Left hindlimb (tissue), 1 donor: Measurements from ENCODE around the gene CABP1.

ENCODE experiments used
- DNase-seq: peaks from one replicate; pipeline ENCODE4 v3.0.0-alpha.2; 2018

The CABP1 gene

DNA sequence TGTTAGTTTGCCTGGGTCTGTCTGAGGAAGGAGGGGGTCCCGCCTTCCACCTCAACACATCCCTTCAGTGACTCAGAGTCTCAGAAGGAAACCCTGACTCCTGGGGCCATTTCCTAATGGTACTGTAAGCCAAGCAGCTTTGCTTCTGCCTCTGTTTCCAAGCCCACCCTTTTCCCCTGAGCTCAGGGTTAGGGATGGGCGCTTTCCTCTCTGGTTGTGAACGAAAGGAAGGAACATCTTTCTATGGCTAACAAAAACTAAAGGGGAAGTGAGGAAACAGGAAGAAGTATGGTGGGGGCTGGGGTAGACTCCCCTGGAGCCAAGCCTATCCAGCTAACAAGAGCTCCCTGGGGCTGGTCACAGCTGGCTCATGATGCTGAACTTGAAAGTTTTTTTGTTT, 58.2 kb downstream of the CABP1 start:
- DNase-seq, result no peak

DNA sequence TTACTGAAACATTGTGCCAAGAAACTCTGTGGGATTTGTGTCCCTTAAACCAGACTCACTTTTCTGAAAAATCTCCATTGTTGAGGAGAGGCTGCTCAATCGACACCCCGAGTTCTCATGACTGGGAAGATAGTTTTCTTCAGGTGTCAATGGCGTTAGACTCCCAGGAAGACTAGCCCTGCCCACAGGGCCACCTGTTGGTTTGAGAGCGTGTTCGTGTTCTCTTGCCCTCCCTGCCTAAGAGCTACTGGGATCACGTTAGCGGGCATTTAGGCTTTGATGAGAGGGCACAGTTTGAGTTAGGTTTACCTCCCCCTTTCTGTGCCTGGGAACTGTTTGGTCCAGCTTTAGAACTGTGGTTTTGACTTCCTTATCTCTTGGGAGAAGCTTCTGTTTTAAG, 59.1 kb downstream of the CABP1 start:
- DNase-seq, result no peak

DNA sequence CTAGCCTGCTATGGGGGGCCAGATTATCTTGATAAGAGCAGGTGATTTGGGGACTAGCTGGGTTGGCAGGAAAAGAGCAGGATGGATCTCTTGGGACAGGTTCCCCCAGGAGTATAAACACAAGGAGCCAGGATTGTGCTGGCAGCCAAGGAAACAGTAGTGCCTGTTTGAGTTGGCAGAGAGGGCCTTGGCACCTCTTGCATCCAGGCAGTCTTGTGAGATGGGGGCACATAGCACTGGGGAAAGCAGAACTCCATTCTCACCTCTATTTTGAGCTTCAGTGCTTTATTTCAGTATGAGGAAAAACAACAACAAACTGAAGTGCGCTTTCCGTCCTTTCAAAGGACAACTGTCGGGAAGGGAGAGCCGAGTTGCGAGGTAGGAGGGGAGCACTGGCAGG, 60.5 kb downstream of the CABP1 start:
- DNase-seq, result no peak

DNA sequence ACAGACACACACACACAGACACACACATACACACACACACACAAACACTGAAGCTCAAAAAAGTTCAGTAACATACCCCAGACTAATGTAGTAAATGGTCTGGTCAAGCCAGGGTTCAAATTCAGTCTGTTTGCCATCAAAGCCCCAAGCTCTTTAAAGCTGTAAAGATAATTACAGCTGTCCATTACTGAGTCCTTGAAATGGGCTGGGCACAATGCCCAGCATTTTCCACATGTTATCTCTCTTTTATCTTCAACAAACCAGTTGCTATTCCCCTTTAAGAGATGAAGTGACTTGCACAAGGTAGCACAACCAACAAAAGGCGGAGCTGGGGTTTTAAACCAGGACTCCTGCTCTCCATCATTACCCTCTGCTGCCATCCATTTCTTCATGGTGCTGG, 62.2 kb downstream of the CABP1 start:
- no peak for DNase-seq

DNA sequence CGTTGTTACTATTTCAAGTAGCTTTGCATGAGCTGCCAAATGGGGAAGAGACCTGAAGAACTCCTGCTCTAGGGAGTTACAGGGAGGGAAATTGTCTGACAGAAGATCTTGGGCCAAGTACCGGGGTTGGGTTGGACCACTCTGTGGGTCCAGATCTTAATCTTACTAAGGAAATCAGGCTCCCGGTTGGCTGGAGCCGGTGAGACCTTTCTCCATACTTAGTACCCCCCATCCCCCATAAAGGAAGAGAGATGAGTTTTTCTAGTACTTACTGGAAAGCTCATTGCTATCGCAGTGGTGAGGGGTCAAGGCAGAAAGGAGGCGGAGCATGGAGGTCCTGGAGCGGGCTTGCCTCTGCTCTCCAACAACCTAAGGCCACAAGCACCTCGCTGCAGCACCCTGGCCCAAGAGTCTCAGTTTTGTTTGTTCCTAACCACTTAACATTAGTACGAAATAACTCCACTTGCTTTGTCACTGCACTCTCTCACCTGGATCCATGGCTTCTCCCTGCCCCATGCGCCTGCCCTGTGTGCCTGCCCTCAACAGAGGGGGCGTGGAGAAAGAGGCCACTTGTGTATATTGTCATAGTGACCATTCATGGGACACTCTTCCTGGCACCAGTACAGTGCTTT, 63.0 kb downstream of the CABP1 start:
- DNase-seq, result no peak

DNA sequence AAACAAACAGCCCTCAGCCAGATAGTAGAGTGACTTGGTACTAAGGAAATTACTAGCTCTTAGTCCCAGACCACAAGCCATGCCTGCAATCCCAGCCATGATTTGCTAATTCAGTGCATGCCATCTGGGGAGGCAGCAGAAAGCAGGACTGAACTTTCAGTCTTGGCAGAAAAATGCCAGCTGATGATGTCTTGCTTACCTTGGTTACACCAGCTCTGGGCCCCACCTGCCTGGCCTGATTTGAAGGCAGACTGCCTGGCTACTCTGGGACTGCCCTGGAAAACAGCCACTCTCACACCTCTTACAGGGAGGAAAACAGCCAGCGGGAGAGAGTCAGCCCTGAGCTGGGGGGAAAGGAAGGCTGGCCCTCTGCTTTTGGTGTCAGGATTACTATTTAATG, 65.2 kb downstream of the CABP1 start:
- DNase-seq, result no peak

- no peak for DNase-seq
Observed at GRCh38 chr12:120706029-120706428, 65.6 kb downstream of the CABP1 start.

DNA sequence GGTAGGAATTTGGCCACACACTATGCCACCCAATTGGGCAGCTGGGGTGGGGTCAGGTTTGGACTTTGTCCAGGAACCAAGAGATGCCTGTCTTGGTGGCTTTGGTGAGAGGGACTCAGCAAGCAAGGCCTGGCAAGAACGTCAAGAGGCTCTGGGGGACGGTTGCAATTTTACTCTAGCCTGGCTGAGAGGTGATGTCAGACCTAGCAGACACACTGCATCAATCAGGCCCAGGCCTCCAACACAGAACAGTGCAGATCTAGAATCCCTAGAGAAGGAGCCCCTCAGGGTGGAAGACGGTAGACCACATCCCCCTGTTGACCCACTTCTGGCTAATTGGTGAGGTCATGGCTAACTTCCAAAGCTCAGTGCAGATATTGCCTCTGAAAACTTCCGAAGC, 68.2 kb downstream of the CABP1 start:
- DNase-seq, result no peak

- peak; percentile 86 for DNase-seq
Observed at GRCh38 chr12:120710031-120710804, 69.8 kb downstream of the CABP1 start, which contains the start of gene UNC119B. Gene UNC119B (plus strand): TSS chr12:120710458. CDS start chr12:120710475, 17 bp downstream.

GRCh38 chr12:120710805-120711296, 70.4 kb downstream of the CABP1 start:
- DNase-seq, result peak; percentile 55

DNA sequence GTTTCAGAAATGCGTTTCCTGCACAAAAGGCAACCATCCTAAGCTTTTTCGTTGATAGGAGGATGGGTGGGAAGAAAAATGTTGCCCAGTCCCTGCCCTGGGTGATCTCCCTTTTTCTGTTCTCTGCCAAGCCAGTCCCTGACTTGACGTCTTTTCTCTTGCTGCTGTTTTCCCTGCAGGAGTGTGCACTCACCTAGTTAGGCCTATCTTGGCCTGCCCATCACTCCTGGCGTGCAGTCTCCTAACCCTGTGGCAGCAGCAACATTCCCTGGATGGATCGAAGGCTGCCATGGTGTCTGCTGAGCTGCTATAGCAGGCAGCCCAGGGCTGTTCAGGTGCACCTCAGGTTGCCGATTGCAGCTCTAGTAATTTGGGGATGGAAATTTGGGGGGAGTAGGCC, 71.0 kb downstream of the CABP1 start:
- DNase-seq, result no peak

DNA sequence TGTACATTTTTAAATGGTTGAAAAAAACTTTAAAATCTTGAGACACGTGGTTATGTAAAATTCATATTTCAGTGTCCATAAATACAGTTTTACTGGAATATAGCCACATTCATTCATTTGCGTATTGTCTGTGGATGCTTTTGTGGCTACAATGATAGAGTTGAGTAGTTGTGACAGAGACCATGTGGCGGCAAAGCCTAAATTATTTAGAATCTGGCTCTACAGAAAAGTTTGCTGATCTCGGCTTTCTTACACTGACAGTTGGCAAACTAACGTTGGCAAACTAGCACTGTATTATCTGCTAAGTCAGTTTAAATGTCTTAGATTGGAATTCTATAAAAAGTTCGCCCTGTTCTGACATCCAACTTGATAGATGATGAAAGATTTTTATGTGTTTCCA, 72.2 kb downstream of the CABP1 start:
- no peak for DNase-seq

DNA sequence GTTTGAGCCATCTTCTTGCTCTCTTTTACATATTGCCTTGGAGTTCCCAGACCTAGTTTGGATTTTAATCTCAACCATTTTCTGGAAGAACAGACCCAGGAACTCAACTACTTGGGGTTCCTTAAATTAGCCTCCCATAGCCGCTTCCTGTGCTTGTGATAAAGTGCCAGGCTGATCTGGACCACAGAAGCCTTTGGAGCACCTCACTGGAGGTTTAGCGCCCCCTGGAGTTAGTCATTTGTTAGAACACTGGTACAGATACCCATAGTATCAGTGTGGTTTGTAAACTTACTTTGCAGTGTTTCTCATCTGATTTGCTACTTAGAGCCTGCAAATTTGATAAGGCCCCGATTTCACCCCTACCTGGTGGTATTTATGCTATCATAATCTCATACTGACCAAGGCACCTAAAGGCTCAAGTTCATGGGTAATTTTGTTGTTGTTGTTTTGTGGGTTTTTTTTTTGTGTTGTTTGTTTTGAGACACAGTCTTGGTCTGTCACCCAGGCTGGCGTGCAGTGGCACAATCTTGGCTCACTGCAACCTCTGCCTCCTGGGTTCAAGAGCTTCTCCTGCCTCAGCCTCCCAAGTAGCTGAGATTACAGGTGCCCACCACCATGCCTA, 73.5 kb downstream of the CABP1 start:
- DNase-seq, result peak; percentile 58
